GM12878 (cell line): ENCODE measurements around the gene ADCY9. TPM values are rescaled to one million over a fixed set of nuclear protein-coding genes. Genes with fewer than 3 reads are reported as not detected.

Source experiments
- ATAC-seq: fragments of 200-7000 bp; cut with Tn5 transposase; 3 replicates; pipeline ENCODE4 v1.9.1; 2020; ENCODE audit warnings: mild to moderate bottlenecking, moderate library complexity
- BruUV-seq: library from RNA; stranded (reverse); fragments of 400-500 nt; replicated peaks from 2 replicates; lab custom pipeline; 2021; lab: Mats Ljungman, UMichigan
- CTCF ChIA-PET: fragments of 300-600 bp; sonication (Branson Sonifier 250); formaldehyde crosslinking; extraction: SDS; loops from one replicate; lab custom pipeline; 2021; ENCODE audit warnings: inconsistent platforms; lab: Yijun Ruan, JAX
- POLR2A ChIA-PET: fragments of 350-600 bp; formaldehyde crosslinking; extraction: SDS; loops from one replicate; lab custom pipeline; 2021; ENCODE audit warnings: inconsistent platforms; lab: Charles Lee
- RAD21 ChIA-PET: fragments of 300-600 bp; sonication (Branson Sonifier 250); formaldehyde crosslinking; loops from one replicate; lab custom pipeline; 2023; ENCODE audit warnings: antibody characterized with exemption; ENCODE audit not compliant: unreplicated experiment; lab: Charles Lee
- SMC1A ChIA-PET: fragments of 300-600 bp; sonication (Branson Sonifier 250); formaldehyde crosslinking; loops from one replicate; lab custom pipeline; 2023; ENCODE audit not compliant: unreplicated experiment, uncharacterized antibody; lab: Charles Lee
- DNase-seq: peaks from one replicate; pipeline ENCODE4 v3.0.0-alpha.2; 2011; ENCODE audit warnings: low read depth, low spot score
- FAIRE-seq: peaks from 3 replicates; lab custom pipeline; 2011; peaks lifted over from hg19 to GRCh38; lab: Jason Lieb, UNC
- H2AFZ ChIP-seq: 2 replicates; pipeline ENCODE4 v1.6.0; 2011; ENCODE audit warnings: low read depth, low read length, control low read depth; ENCODE audit not compliant: control insufficient read depth
- H3K27ac ChIP-seq: 2 replicates; pipeline ENCODE4 v1.5.1; 2011; ENCODE audit warnings: control low read depth; ENCODE audit not compliant: control insufficient read depth, insufficient read depth
- H3K27me3 ChIP-seq, 2 experiments: replicated peaks in 1 of 2; 2 replicates each; pipeline versions ENCODE4 v1.6.0 to v1.6.1; 2011; ENCODE audit warnings: low read length in 1 of 2; ENCODE audit not compliant: control insufficient read depth in 2 of 2, insufficient read depth in 2 of 2
- H3K36me3 ChIP-seq, 2 experiments: 2 replicates each; pipeline ENCODE4 v1.5.1; 2011; ENCODE audit warnings: low read length in 1 of 2; ENCODE audit not compliant: control insufficient read depth in 2 of 2, insufficient read depth in 2 of 2
- H3K4me1 ChIP-seq: 2 replicates; pipeline ENCODE4 v1.6.1; 2011; ENCODE audit warnings: mild to moderate bottlenecking, low read length, moderate library complexity, mixed read lengths; ENCODE audit not compliant: control insufficient read depth, insufficient read depth
- H3K4me2 ChIP-seq: 2 replicates; pipeline ENCODE4 v1.6.0; 2011; ENCODE audit warnings: control low read depth; ENCODE audit not compliant: control insufficient read depth, insufficient read depth
- H3K4me3 ChIP-seq: fragments of 200-600 bp; sonication (generic); 2 replicates; pipeline ENCODE4 v1.5.1; 2016
- H3K79me2 ChIP-seq: 2 replicates; pipeline ENCODE4 v1.6.0; 2011; ENCODE audit warnings: low read length; ENCODE audit not compliant: control insufficient read depth, insufficient read depth
- H3K9ac ChIP-seq: 2 replicates; pipeline ENCODE4 v1.8.0; 2011; ENCODE audit warnings: low read length, control low read depth, mixed read lengths; ENCODE audit not compliant: control insufficient read depth, insufficient read depth
- H3K9me3 ChIP-seq: replicated peaks from 3 replicates; pipeline ENCODE4 v1.5.1; 2011; ENCODE audit warnings: mild to moderate bottlenecking, low read length; ENCODE audit not compliant: control insufficient read depth, insufficient read depth
- H4K20me1 ChIP-seq: 2 replicates; pipeline ENCODE4 v1.6.0; 2011; ENCODE audit not compliant: control insufficient read depth, insufficient read depth
- ATF7 ChIP-seq: fragments of 450-650 bp; IDR thresholded peaks from 2 replicates; pipeline ENCODE4 v1.6.1; 2016; ENCODE audit warnings: low read depth, mild to moderate bottlenecking
- BCLAF1 ChIP-seq: fragments of 450-650 bp; IDR thresholded peaks from 2 replicates; pipeline ENCODE4 v1.6.1; 2017; ENCODE audit warnings: antibody characterized with exemption, mild to moderate bottlenecking, moderate library complexity
- CBFB ChIP-seq: IDR thresholded peaks from 2 replicates; pipeline ENCODE4 v1.6.1; 2016; ENCODE audit warnings: antibody characterized with exemption, low read depth
- GABPA ChIP-seq: IDR thresholded peaks from 2 replicates; pipeline ENCODE4 v1.6.1; 2014; ENCODE audit warnings: antibody characterized with exemption, low read depth, mild to moderate bottlenecking, inconsistent platforms
- HCFC1 ChIP-seq: fragments of 150-350 bp; IDR thresholded peaks from 2 replicates; pipeline ENCODE4 v1.6.1; 2014; ENCODE audit warnings: low read length
- NRF1 ChIP-seq: conservative IDR thresholded peaks from 2 replicates; pipeline ENCODE4 v1.6.1; 2011; ENCODE audit warnings: mild to moderate bottlenecking, low read depth, low read length, improper control_type of control experiment
- RAD21 ChIP-seq: IDR thresholded peaks from 2 replicates; pipeline ENCODE4 v1.6.1; 2011; ENCODE audit warnings: mild to moderate bottlenecking, low read depth, low read length, moderate library complexity; ENCODE audit not compliant: insufficient read depth
- RAD51 ChIP-seq: fragments of 450-650 bp; IDR thresholded peaks from 2 replicates; pipeline ENCODE4 v1.6.1; 2016; ENCODE audit warnings: moderate library complexity, mild to moderate bottlenecking, inconsistent platforms
- SIN3A ChIP-seq: IDR thresholded peaks from 2 replicates; pipeline ENCODE4 v1.6.1; 2012; ENCODE audit warnings: low read depth, low read length, improper control_type of control experiment
- SIX5 ChIP-seq: IDR thresholded peaks from 2 replicates; pipeline ENCODE4 v1.6.1; 2011; ENCODE audit warnings: mild to moderate bottlenecking, low read depth, low read length, moderate library complexity; ENCODE audit not compliant: severe bottlenecking
- SKIL ChIP-seq: fragments of 450-650 bp; IDR thresholded peaks from 2 replicates; pipeline ENCODE4 v1.6.1; 2017; ENCODE audit warnings: mild to moderate bottlenecking, low read depth, inconsistent platforms; ENCODE audit not compliant: poor library complexity, severe bottlenecking
- USF1 ChIP-seq: IDR thresholded peaks from 2 replicates; pipeline ENCODE4 v1.6.1; 2011; ENCODE audit warnings: borderline replicate concordance, low read depth, mild to moderate bottlenecking, moderate library complexity, mixed read lengths, low read length; ENCODE audit not compliant: insufficient read depth; ENCODE audit errors: extremely low read length
- ZBTB4 ChIP-seq: fragments of 450-650 bp; formaldehyde crosslinking; IDR thresholded peaks from 2 replicates; pipeline ENCODE4 v1.4.0; 2022; ENCODE audit warnings: mild to moderate bottlenecking, moderate library complexity
- ZNF384 ChIP-seq: IDR thresholded peaks from 2 replicates; pipeline ENCODE4 v1.6.1; 2012; ENCODE audit warnings: low read depth, mild to moderate bottlenecking, low read length, improper control_type of control experiment, borderline replicate concordance
- WGBS: methylation state at CpG from one replicate; pipeline ENCODE4 v1.1.6; 2016; ENCODE audit warnings: low lambda C conversion rate; ENCODE audit not compliant: insufficient replicate concordance, insufficient coverage; ENCODE audit errors: missing lambda C conversion rate; 5-methylcytosine and 5-hydroxymethylcytosine counted together
- in situ Hi-C: fragments of 300-500 bp; cut with MboI; formaldehyde crosslinking; loops from 9 replicates; pipeline ENCODE4 v1.14.3; 2018; ENCODE audit warnings: mixed read lengths
- intact Hi-C: fragments of 100-400 bp; cut with micrococcal nuclease; formaldehyde crosslinking; loops from one replicate; pipeline ENCODE4 v1.14.2; 2022; ENCODE audit not compliant: unreplicated experiment
- polyA plus RNA-seq, 11 experiments: library from polyadenylated mRNA; depleted of rRNA in 4 of 11; unstranded in 6 of 11; stranded (reverse) in 5 of 11; fragments of >200 nt; fragmentation: Nextera tagmentation in 4 of 11; fragmentation: Illumina TruSeq in 1 of 11; extraction: Ambion mirVana in 4 of 11; extraction: Trizol in 1 of 11; gene quantifications; 1 replicate in 1 of 11; 2 replicates in 10 of 11; pipeline versions ENCODE4 v1.2.1 to v1.2.3, GENCODE V29; 2011 to 2016; ENCODE audit warnings: inconsistent platforms in 2 of 11, missing spikeins in 2 of 11, low read depth in 1 of 11
- total RNA-seq, 4 experiments: library from RNA; depleted of rRNA in 3 of 4; stranded (reverse); fragments of >200 nt in 3 of 4; fragmentation: Illumina TruSeq in 1 of 4; extraction: Trizol in 1 of 4; gene quantifications; 2 replicates each; pipeline versions ENCODE4 v1.2.1 to v1.2.3, GENCODE V29; 2013 to 2021

The ADCY9 gene
- total and polyA plus RNA-seq, 10 of the 15 experiments (the other 5 are each of a cell fraction or from before 2014, with no cell fraction given) = 0.09 to 0.41 (median 0.15) TPM; not detected in 3

GRCh38 chr16:4011940-4012629 is 104.2 kb downstream of the ADCY9 start:
- Histone ChIP-seq H2AFZ (no peak overlapping the region), H3K79me2 (no peaks in the 10 kb centered on the region), H3K36me3 (no peaks in the 10 kb centered on the region), H4K20me1 (no peaks in the 10 kb centered on the region), H3K4me3 (no peak overlapping the region), H3K27ac (no peak overlapping the region), H3K27me3 (no peaks in the 10 kb centered on the region; a peak in 1 of 4 replicates), H3K4me1 (no peaks in the 10 kb centered on the region), H3K9me3 (no peaks in the 10 kb centered on the region), H3K9ac (no peak overlapping the region), H3K4me2 (no peak overlapping the region)
- ATAC-seq = no peak
- intact Hi-C loops = no loop called here
- POLR2A ChIA-PET = interaction anchor here (0.6 kb wide), 1 partner anchor 101 kb away, joined by 3 read pairs; no protein-coding TSS in a partner anchor
- 73% methylated on average over 15 of the region's 15 CpGs for WGBS
- CTCF ChIA-PET = interaction anchor here (0.6 kb wide), 1 partner anchor 8 kb away, joined by 3 read pairs; no protein-coding TSS in a partner anchor
- no peak for DNase-seq
- no peak for FAIRE-seq
- in situ Hi-C loops = no loop called here
- SMC1A ChIA-PET = interaction anchor here (0.6 kb wide), 1 partner anchor 735 kb away, joined by 3 read pairs; no protein-coding TSS in a partner anchor
- BruUV-seq = no TSS peak
- RAD21 ChIA-PET = no interaction called here
- TF ChIP-seq SIN3A (no peak), RAD51 (no peak), ZBTB4 (CRISPR knock-in tag) (no peak), ATF7 (no peak), GABPA (no peak), RAD21 (no peak), SIX5 (no peak), USF1 (no peak), CBFB (no peak), BCLAF1 (no peak), NRF1 (no peak), ZNF384 (no peak), HCFC1 (no peak), SKIL (no peak)
